Stimulated activated CD8-positive, alpha-beta memory T cell treated with anti-CD3 and anti-CD28 coated beads, Interleukin-7, amount 100 ng/mL, for 4 hours (primary cell): ENCODE data around the gene ATP5ME.
"Not testable (repeated sequence)": the region's sequence is repeated elsewhere in the genome, so short reads cannot be mapped to it uniquely, and the experiment has no call there.

Source experiments
- DNase-seq, 2 donors: peaks; one replicate each; pipeline ENCODE4 v3.0.0-alpha.2; 2020; ENCODE audit warnings: low read depth in 2 of 2

Gene ATP5ME

GRCh38 chr4:656436-657337, 17.4 kb downstream of the ATP5ME start:
- no peak for DNase-seq

GRCh38 chr4:655464-656151, 18.5 kb downstream of the ATP5ME start:
- no peak for DNase-seq

- DNase-seq = no peak
These were observed 19.1 kb downstream of the ATP5ME start for GRCh38 chr4:654871-655463.

GRCh38 chr4:654503-654845, 19.6 kb downstream of the ATP5ME start:
- DNase-seq = no peak

- no peak for DNase-seq
These were observed 20.1 kb downstream of the ATP5ME start for GRCh38 chr4:653831-654502.

- no peak for DNase-seq
These were observed 20.8 kb downstream of the ATP5ME start for GRCh38 chr4:653080-653821.

GRCh38 chr4:651884-652642, 22.0 kb downstream of the ATP5ME start:
- DNase-seq = no peak

GRCh38 chr4:650951-651883, 22.9 kb downstream of the ATP5ME start:
- DNase-seq = no peak

GRCh38 chr4:650461-650860, 23.6 kb downstream of the ATP5ME start:
- DNase-seq = no peak

- no peak for DNase-seq
These were observed 24.2 kb downstream of the ATP5ME start for GRCh38 chr4:649751-650310.

GRCh38 chr4:649293-649625, 24.8 kb downstream of the ATP5ME start:
- no peak for DNase-seq

- no peak for DNase-seq
These were observed 25.3 kb downstream of the ATP5ME start for GRCh38 chr4:648579-649292.

GRCh38 chr4:647481-647880, 26.6 kb downstream of the ATP5ME start:
- DNase-seq = no peak

GRCh38 chr4:646460-646859, 27.6 kb downstream of the ATP5ME start:
- DNase-seq = no peak

- DNase-seq = not testable (repeated sequence)
These were observed 31.7 kb downstream of the ATP5ME start for GRCh38 chr4:642366-642765.

GRCh38 chr4:637536-638280, 36.4 kb downstream of the ATP5ME start:
- DNase-seq = no peak

GRCh38 chr4:636628-637159, 37.4 kb downstream of the ATP5ME start:
- no peak for DNase-seq
